ENCODE results near the gene PTPRM.
A peak's percentile ranks its signal among the peaks of the same experiment; 100 is the strongest.

DNA sequence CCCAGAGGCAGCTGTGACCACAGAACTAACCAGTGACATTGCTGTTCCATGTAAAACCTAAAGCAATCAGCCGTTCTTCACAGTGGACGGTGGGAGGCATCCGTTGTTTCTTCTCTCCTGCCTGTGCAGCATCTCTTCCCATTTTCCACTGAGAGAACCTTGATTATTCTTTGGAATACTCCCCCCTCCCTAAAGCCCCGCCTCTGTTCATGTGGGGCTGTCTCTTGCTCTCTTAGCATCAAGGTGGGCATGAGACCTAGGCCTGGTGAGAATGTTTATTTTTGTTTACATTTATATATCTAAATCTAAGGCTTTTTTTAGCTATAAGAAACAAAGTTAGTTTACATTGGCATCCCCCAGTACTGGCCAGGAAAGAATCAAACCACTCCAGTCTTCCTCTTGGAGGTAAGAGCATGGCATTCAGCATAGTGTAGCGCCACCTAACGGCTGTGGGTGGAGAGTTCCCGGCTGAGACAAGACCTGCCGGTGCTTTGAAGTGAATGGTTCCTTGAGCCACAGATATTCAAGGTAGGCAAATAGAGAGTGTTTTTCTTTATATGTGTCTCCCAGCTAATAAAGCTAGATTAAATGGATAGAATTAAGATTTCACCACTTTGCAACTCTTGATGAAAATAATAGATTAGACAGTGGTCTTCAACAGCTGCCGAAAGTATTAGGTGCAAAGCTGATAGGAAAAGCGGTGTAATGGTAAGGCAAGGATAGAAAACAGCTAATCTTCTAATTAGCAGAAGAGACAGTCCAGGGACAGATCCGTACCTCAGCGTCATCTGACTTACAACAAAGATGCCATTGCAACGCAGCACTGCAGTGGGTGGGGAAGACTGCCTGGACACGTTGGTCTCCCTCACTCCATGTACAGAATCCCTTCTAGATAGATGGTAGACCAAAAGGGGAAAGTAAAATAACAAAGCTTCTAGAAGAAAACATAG lies 822.5 kb downstream of the PTPRM start:
- TF ChIP-seq, protein P1, sequence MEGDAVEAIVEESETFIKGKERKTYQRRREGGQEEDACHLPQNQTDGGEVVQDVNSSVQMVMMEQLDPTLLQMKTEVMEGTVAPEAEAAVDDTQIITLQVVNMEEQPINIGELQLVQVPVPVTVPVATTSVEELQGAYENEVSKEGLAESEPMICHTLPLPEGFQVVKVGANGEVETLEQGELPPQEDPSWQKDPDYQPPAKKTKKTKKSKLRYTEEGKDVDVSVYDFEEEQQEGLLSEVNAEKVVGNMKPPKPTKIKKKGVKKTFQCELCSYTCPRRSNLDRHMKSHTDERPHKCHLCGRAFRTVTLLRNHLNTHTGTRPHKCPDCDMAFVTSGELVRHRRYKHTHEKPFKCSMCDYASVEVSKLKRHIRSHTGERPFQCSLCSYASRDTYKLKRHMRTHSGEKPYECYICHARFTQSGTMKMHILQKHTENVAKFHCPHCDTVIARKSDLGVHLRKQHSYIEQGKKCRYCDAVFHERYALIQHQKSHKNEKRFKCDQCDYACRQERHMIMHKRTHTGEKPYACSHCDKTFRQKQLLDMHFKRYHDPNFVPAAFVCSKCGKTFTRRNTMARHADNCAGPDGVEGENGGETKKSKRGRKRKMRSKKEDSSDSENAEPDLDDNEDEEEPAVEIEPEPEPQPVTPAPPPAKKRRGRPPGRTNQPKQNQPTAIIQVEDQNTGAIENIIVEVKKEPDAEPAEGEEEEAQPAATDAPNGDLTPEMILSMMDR (IDR thresholded peaks at IDR 0.05 in 2 of 3, conservative IDR thresholded peaks at IDR 0.05 in 1 of 3; ENCODE audit: borderline replicate concordance in 1 of 3, insufficient read depth in 1 of 3, low read depth in 2 of 3, low read length in 2 of 3), result peak; percentile 46 to 96 (median 93); a peak in 5 of 6 replicates
- no peak for TF ChIP-seq POLR2A (IDR thresholded peaks at IDR 0.05; ENCODE audit: borderline replicate concordance, extremely low read depth, insufficient read depth, insufficient read length)
- TF ChIP-seq ZNF274 (IDR thresholded peaks at IDR 0.05; ENCODE audit: low read depth, low read length), result no peak
- TF ChIP-seq POLR2AphosphoS5 (IDR thresholded peaks at IDR 0.05; ENCODE audit: low read depth, low read length), result no peak
- TF ChIP-seq, protein P2, sequence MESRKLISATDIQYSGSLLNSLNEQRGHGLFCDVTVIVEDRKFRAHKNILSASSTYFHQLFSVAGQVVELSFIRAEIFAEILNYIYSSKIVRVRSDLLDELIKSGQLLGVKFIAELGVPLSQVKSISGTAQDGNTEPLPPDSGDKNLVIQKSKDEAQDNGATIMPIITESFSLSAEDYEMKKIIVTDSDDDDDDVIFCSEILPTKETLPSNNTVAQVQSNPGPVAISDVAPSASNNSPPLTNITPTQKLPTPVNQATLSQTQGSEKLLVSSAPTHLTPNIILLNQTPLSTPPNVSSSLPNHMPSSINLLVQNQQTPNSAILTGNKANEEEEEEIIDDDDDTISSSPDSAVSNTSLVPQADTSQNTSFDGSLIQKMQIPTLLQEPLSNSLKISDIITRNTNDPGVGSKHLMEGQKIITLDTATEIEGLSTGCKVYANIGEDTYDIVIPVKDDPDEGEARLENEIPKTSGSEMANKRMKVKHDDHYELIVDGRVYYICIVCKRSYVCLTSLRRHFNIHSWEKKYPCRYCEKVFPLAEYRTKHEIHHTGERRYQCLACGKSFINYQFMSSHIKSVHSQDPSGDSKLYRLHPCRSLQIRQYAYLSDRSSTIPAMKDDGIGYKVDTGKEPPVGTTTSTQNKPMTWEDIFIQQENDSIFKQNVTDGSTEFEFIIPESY (IDR thresholded peaks at IDR 0.05; ENCODE audit: extremely low read depth, insufficient replicate concordance, low read length), result no peak
- peak; percentile 79 for TF ChIP-seq RAD21 (IDR thresholded peaks at IDR 0.05; ENCODE audit: low read depth)
- no peak for TF ChIP-seq EZH2 (IDR thresholded peaks at IDR 0.05)
- TF ChIP-seq, protein P3, sequence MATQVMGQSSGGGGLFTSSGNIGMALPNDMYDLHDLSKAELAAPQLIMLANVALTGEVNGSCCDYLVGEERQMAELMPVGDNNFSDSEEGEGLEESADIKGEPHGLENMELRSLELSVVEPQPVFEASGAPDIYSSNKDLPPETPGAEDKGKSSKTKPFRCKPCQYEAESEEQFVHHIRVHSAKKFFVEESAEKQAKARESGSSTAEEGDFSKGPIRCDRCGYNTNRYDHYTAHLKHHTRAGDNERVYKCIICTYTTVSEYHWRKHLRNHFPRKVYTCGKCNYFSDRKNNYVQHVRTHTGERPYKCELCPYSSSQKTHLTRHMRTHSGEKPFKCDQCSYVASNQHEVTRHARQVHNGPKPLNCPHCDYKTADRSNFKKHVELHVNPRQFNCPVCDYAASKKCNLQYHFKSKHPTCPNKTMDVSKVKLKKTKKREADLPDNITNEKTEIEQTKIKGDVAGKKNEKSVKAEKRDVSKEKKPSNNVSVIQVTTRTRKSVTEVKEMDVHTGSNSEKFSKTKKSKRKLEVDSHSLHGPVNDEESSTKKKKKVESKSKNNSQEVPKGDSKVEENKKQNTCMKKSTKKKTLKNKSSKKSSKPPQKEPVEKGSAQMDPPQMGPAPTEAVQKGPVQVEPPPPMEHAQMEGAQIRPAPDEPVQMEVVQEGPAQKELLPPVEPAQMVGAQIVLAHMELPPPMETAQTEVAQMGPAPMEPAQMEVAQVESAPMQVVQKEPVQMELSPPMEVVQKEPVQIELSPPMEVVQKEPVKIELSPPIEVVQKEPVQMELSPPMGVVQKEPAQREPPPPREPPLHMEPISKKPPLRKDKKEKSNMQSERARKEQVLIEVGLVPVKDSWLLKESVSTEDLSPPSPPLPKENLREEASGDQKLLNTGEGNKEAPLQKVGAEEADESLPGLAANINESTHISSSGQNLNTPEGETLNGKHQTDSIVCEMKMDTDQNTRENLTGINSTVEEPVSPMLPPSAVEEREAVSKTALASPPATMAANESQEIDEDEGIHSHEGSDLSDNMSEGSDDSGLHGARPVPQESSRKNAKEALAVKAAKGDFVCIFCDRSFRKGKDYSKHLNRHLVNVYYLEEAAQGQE (IDR thresholded peaks at IDR 0.05; ENCODE audit: low read depth), result no peak
- no peak for TF ChIP-seq SRF (IDR thresholded peaks at IDR 0.05; ENCODE audit: low read depth)
- TF ChIP-seq, protein P4, sequence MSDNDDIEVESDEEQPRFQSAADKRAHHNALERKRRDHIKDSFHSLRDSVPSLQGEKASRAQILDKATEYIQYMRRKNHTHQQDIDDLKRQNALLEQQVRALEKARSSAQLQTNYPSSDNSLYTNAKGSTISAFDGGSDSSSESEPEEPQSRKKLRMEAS (IDR thresholded peaks at IDR 0.05), result no peak
- no peak for TF ChIP-seq CEBPB (IDR thresholded peaks at IDR 0.05; ENCODE audit: low read depth)
- no peak for TF ChIP-seq YY1 (IDR thresholded peaks at IDR 0.05; ENCODE audit: extremely low read depth, insufficient replicate concordance, low read depth, low read length)
- TF ChIP-seq, protein P5, sequence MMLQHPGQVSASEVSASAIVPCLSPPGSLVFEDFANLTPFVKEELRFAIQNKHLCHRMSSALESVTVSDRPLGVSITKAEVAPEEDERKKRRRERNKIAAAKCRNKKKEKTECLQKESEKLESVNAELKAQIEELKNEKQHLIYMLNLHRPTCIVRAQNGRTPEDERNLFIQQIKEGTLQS (IDR thresholded peaks at IDR 0.05), result no peak
- TF ChIP-seq SIN3A (IDR thresholded peaks at IDR 0.05; ENCODE audit: low read depth), result no peak

Data from HCT116 (cell line).